Measurements from ENCODE around the gene CKS2.

Gene CKS2

DNA sequence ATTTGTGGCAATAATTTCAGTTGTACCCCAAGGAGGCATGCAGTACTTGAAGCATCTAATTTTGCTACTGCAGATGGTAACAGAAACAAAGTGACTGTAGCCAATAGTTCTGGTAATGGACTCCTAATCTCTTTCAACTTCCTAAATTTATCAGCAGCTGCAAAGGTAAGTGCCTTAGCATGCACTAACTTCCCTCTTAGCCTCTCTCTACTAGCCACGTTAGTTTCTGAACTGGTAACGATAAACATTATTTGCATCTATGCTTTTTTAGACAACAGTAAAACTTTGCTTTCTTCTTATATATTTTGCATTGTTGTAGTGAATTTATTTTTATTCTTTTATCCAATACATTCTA lies 6.2 kb upstream of the CKS2 start:
- WGBS, result 100% methylated on average over 1 of the region's 2 CpGs
- Histone ChIP-seq H3K14ac (ENCODE audit: low read length in 2 of 2) (no peak overlapping the region), H3K27me3 (ENCODE audit: control insufficient read depth in 1 of 2, insufficient read depth in 1 of 2, low read length in 2 of 2) (no peaks in the 10 kb centered on the region), H2BK12ac (ENCODE audit: low read length in 2 of 2) (no peak overlapping the region), H3K4me1 (ENCODE audit: control insufficient read depth, insufficient read depth, low read depth, low read length) (peaks cover 2% of the 10 kb centered on the region), H4K8ac (ENCODE audit: low read length) (no peak overlapping the region), H3K27ac (ENCODE audit: low read length, poor library complexity, severe bottlenecking) (no peak overlapping the region), H3K4me2 (ENCODE audit: low read length, poor library complexity, severe bottlenecking) (no peak overlapping the region), H3K23ac (ENCODE audit: low read length in 2 of 2) (no peak overlapping the region), H3K79me1 (replicated peaks; ENCODE audit: low read length, poor library complexity, severe bottlenecking) (peaks cover 5% of the 10 kb centered on the region), H3K9me3 (ENCODE audit: control insufficient read depth, low read length) (no peaks in the 10 kb centered on the region), H3K9ac (ENCODE audit: low read length) (no peak overlapping the region), H3K18ac (ENCODE audit: low read depth in 1 of 2, low read length in 2 of 2) (no peak overlapping the region), H2BK15ac (ENCODE audit: low read depth, poor library complexity, severe bottlenecking) (no peak overlapping the region), H2AK5ac (ENCODE audit: low read length, severe bottlenecking) (no peak overlapping the region), H4K91ac (ENCODE audit: low read length) (no peak overlapping the region), H2BK5ac (ENCODE audit: low read depth, low read length, poor library complexity, severe bottlenecking) (no peak overlapping the region), H3K4ac (ENCODE audit: low read depth in 1 of 2, low read length in 2 of 2) (no peak overlapping the region), H3K4me3 (ENCODE audit: insufficient read depth in 1 of 2, low read depth in 1 of 2, low read length in 2 of 2) (no peak overlapping the region), H2BK120ac (ENCODE audit: low read depth, low read length) (no peak overlapping the region), H3K36me3 (ENCODE audit: control insufficient read depth in 1 of 2, insufficient read depth in 2 of 2, low read depth in 1 of 2, low read length in 2 of 2) (peaks cover 0 to 16% of the 10 kb centered on the region in 2 experiments), H2AFZ (ENCODE audit: low read depth, low read length) (no peak overlapping the region)
- no peak for DNase-seq

DNA sequence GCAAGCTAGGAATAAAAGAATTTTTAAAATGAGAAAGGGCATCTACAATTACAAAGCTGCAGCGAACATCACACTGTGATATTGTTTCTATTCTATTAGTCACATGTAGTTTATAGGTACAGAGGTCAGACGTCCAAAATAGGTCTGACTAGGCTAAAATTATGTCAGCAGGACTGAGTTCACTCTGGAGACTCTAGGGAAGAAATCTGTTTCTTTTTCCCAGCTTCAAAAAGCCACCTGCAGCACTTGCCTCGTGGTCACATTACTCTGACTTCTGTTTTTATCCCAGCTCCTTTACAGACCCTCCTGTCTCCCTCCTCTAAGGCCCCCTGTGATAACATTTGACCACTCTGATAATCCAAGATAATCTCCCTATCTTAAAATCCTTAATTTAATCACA lies 5.1 kb upstream of the CKS2 start:
- no peak for DNase-seq
- Histone ChIP-seq H3K18ac (ENCODE audit: low read depth in 1 of 2, low read length in 2 of 2) (no peak overlapping the region), H3K4me1 (ENCODE audit: control insufficient read depth, insufficient read depth, low read depth, low read length) (peaks cover 2% of the 10 kb centered on the region), H3K4me2 (ENCODE audit: low read length, poor library complexity, severe bottlenecking) (no peak overlapping the region), H4K8ac (ENCODE audit: low read length) (no peak overlapping the region), H3K4ac (ENCODE audit: low read depth in 1 of 2, low read length in 2 of 2) (no peak overlapping the region), H2BK120ac (ENCODE audit: low read depth, low read length) (no peak overlapping the region), H2BK12ac (ENCODE audit: low read length in 2 of 2) (no peak overlapping the region), H2BK15ac (ENCODE audit: low read depth, poor library complexity, severe bottlenecking) (no peak overlapping the region), H4K91ac (ENCODE audit: low read length) (no peak overlapping the region), H3K27ac (ENCODE audit: low read length, poor library complexity, severe bottlenecking) (no peak overlapping the region), H3K27me3 (ENCODE audit: control insufficient read depth in 1 of 2, insufficient read depth in 1 of 2, low read length in 2 of 2) (no peaks in the 10 kb centered on the region), H2AFZ (ENCODE audit: low read depth, low read length) (no peak overlapping the region), H3K79me1 (replicated peaks; ENCODE audit: low read length, poor library complexity, severe bottlenecking) (peaks cover 8% of the 10 kb centered on the region), H3K9ac (ENCODE audit: low read length) (no peak overlapping the region), H3K9me3 (ENCODE audit: control insufficient read depth, low read length) (no peaks in the 10 kb centered on the region), H3K4me3 (ENCODE audit: insufficient read depth in 1 of 2, low read depth in 1 of 2, low read length in 2 of 2) (no peak overlapping the region), H2BK5ac (ENCODE audit: low read depth, low read length, poor library complexity, severe bottlenecking) (no peak overlapping the region), H3K14ac (ENCODE audit: low read length in 2 of 2) (no peak overlapping the region), H2AK5ac (ENCODE audit: low read length, severe bottlenecking) (no peak overlapping the region), H3K23ac (ENCODE audit: low read length in 2 of 2) (no peak overlapping the region), H3K36me3 (ENCODE audit: control insufficient read depth in 1 of 2, insufficient read depth in 2 of 2, low read depth in 1 of 2, low read length in 2 of 2) (peaks cover 0 to 16% of the 10 kb centered on the region in 2 experiments)
- WGBS, result 77% methylated on average over 2 of the region's 3 CpGs

DNA sequence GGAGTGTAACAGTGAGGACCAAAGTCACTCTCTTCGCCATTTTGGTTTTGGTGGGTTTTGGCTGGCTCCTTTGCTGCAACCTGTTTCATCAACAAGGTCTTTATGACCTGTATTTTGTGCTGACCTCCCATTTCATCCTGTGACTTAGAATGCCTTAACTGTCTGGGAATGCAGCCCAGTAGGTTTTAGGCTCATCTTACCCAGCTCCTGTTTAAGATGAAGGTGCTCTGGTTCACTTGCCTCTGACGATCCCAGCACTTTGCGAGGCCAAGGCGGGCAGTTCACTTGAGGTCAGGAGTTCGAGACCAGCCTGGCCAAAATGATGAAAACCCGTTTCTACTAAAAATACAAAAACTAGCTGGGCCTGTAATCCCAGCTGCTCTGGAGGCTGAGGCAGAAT lies 1.8 kb upstream of the CKS2 start:
- Histone ChIP-seq H3K23ac (ENCODE audit: low read length in 2 of 2) (no peak overlapping the region), H2AK5ac (ENCODE audit: low read length, severe bottlenecking) (no peak overlapping the region), H3K4me2 (ENCODE audit: low read length, poor library complexity, severe bottlenecking) (no peak overlapping the region), H2BK15ac (ENCODE audit: low read depth, poor library complexity, severe bottlenecking) (no peak overlapping the region), H2BK12ac (ENCODE audit: low read length in 2 of 2) (no peak overlapping the region), H3K18ac (ENCODE audit: low read depth in 1 of 2, low read length in 2 of 2) (no peak overlapping the region), H4K91ac (ENCODE audit: low read length) (no peak overlapping the region), H2BK5ac (ENCODE audit: low read depth, low read length, poor library complexity, severe bottlenecking) (no peak overlapping the region), H3K36me3 (ENCODE audit: control insufficient read depth in 1 of 2, insufficient read depth in 2 of 2, low read depth in 1 of 2, low read length in 2 of 2) (peaks cover 0 to 16% of the 10 kb centered on the region in 2 experiments), H3K4me1 (ENCODE audit: control insufficient read depth, insufficient read depth, low read depth, low read length) (peaks cover 2% of the 10 kb centered on the region), H3K4me3 (ENCODE audit: insufficient read depth in 1 of 2, low read depth in 1 of 2, low read length in 2 of 2) (peak overlapping the region in 1 of 2 experiments; percentile 89), H4K8ac (ENCODE audit: low read length) (no peak overlapping the region), H3K4ac (ENCODE audit: low read depth in 1 of 2, low read length in 2 of 2) (no peak overlapping the region), H3K27me3 (ENCODE audit: control insufficient read depth in 1 of 2, insufficient read depth in 1 of 2, low read length in 2 of 2) (no peaks in the 10 kb centered on the region), H3K14ac (ENCODE audit: low read length in 2 of 2) (no peak overlapping the region), H2BK120ac (ENCODE audit: low read depth, low read length) (no peak overlapping the region), H3K9me3 (ENCODE audit: control insufficient read depth, low read length) (no peaks in the 10 kb centered on the region), H3K79me1 (replicated peaks; ENCODE audit: low read length, poor library complexity, severe bottlenecking) (peaks cover 8% of the 10 kb centered on the region), H3K27ac (ENCODE audit: low read length, poor library complexity, severe bottlenecking) (no peak overlapping the region), H3K9ac (ENCODE audit: low read length) (no peak overlapping the region), H2AFZ (ENCODE audit: low read depth, low read length) (no peak overlapping the region)
- 97% methylated on average over 3 of the region's 6 CpGs for WGBS
- no peak for DNase-seq

DNA sequence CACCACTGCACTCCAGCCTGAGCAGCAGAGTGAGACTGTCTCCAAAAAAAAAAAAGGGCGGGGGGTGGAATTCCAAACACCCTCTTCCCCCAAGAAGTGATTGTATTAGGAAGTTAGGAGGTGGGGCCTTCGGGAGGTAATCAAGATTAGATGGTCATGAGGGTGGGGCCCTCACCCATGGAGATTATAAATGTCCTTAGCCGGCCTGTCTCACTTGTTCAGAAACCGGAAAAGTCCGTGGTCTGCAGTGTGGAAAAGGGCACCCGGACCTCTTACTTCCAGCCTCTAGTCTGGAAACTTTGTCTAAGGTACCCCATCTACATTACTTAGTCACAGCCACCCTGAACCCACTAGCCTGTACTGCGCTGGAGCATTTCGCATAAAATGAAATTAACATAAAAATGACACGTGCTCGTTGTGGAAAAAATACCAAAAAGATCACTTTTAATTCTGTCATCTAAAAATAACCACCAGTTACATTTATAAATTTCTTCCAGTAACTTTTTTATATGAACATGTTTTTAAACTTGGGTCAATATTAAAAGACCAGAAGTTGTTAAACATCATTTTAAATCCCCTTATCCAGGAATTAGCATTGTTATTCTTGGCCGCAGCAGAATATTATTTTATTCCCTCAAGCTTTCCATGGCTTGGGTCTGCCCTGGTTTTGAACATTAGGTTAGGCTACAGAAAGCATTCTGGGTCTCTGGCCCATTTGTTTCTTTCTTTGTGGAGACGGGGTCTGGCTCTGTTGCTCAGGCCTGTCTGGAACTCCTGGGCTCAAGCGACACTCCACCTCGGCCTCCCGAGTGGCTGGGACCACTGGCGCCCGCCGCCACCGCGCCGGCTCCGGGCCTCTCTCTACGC lies 1.2 kb upstream of the CKS2 start:
- peak overlapping the region; percentile 97 for H2AK5ac ChIP-seq (ENCODE audit: low read length, severe bottlenecking)
- peak overlapping the region; percentile 96 for H4K91ac ChIP-seq (ENCODE audit: low read length)
- H2BK5ac ChIP-seq (ENCODE audit: low read depth, low read length, poor library complexity, severe bottlenecking), result peak overlapping the region; percentile 95
- peak overlapping the region in 1 of 2 experiments; percentile 98 for H3K14ac ChIP-seq (ENCODE audit: low read length in 2 of 2)
- H3K23ac ChIP-seq (ENCODE audit: low read length in 2 of 2), result peak overlapping the region in 1 of 2 experiments; percentile 96
- peaks cover 2% of the 10 kb centered on the region for H3K4me1 ChIP-seq (ENCODE audit: control insufficient read depth, insufficient read depth, low read depth, low read length)
- no peak overlapping the region for H2BK12ac ChIP-seq (ENCODE audit: low read length in 2 of 2)
- H3K9ac ChIP-seq (ENCODE audit: low read length), result peak overlapping the region; percentile 99
- peak overlapping the region; percentile 77 to 89 for H3K4me3 ChIP-seq (ENCODE audit: insufficient read depth in 1 of 2, low read depth in 1 of 2, low read length in 2 of 2)
- H3K9me3 ChIP-seq (ENCODE audit: control insufficient read depth, low read length), result no peaks in the 10 kb centered on the region
- H2BK120ac ChIP-seq (ENCODE audit: low read depth, low read length), result peak overlapping the region; percentile 84
- H3K79me1 ChIP-seq (replicated peaks; ENCODE audit: low read length, poor library complexity, severe bottlenecking), result peaks cover 8% of the 10 kb centered on the region
- peak overlapping the region; percentile 67 for H3K27ac ChIP-seq (ENCODE audit: low read length, poor library complexity, severe bottlenecking)
- peak overlapping the region; percentile 93 for H2AFZ ChIP-seq (ENCODE audit: low read depth, low read length)
- peak overlapping the region; percentile 96 to 100 for H3K18ac ChIP-seq (ENCODE audit: low read depth in 1 of 2, low read length in 2 of 2)
- peak overlapping the region; percentile 92 for H2BK15ac ChIP-seq (ENCODE audit: low read depth, poor library complexity, severe bottlenecking)
- no peaks in the 10 kb centered on the region for H3K27me3 ChIP-seq (ENCODE audit: control insufficient read depth in 1 of 2, insufficient read depth in 1 of 2, low read length in 2 of 2)
- DNase-seq, result peak; percentile 23
- H3K36me3 ChIP-seq (ENCODE audit: control insufficient read depth in 1 of 2, insufficient read depth in 2 of 2, low read depth in 1 of 2, low read length in 2 of 2), result peaks cover 0 to 16% of the 10 kb centered on the region in 2 experiments
- peak overlapping the region; percentile 86 for H3K4me2 ChIP-seq (ENCODE audit: low read length, poor library complexity, severe bottlenecking)
- peak overlapping the region; percentile 96 for H4K8ac ChIP-seq (ENCODE audit: low read length)
- WGBS, result 42% methylated on average over 14 of the region's 23 CpGs
- H3K4ac ChIP-seq (ENCODE audit: low read depth in 1 of 2, low read length in 2 of 2), result peak overlapping the region; percentile 98 to 100
